Measurements from ENCODE around the gene TTF2.

Gene TTF2

DNA sequence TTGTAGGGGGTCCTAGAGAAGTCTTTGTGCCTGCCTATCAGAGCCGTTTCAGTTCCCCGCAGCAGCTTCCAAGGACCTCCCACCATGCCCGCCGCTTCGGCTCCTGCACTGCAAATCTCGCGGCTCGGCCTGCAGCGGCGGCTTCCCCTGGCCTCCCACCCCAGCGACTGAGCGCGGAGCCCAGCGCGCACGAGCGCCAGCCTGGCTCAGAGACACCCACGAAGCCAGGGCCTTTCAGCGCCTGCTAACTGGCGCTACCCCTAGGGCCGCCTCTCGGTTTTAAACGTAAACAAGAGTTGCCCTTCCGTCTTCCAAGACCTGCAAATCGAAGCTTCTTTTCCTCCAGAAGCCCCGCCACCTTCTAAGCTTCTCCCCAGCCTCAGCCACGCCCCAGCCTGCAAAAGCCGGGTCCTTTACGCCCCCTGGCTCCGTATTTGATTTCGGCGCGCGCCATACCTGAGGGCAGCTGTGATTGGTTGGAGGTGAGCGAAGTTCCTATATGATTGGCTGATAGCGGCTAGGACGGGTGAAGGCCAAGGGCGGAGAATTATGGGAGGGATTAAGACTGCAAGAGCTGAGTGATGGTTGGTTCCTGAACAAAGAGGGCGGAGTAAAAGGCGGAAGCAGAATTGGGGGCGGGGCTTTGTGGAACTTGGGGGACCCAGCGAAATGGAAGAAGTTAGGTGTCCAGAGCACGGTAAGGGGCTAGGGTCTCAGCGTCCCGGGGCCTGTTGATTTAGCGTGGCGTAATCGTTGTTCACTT, at the start of gene TTF2:
Gene TTF2 (plus strand): TSS at position 649 of the 763 bp plus-strand sequence. CDS start 21 bp downstream, at position 670.
- Mint-ChIP-seq H3K27ac (no peak within 1 kb of the TSS), H3K4me3 (no peak within 1 kb of the TSS), H3K9me3 (no peaks in the 10 kb centered on the region)

DNA sequence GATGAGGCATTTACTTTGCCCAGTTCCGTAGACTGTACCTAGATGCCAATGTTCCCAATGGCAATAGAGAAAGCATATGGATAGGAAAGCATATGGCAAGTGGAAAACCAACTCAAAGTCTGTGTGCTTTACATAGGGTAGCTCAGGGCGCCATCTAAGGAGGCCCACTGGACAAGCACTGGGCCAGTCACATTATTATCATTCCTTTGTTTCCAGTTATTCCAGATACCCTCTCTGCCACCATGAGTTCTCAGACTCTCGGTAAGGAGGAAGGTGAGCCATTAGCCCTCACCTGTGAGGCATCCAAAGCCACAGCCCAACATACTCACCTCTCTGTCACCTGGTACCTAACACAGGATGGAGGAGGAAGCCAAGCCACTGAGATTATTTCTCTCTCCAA, 48.8 kb upstream of the TTF2 start:
- H3K4me1 Mint-ChIP-seq, result no peaks in the 10 kb centered on the region
- no peaks in the 10 kb centered on the region for H3K36me3 Mint-ChIP-seq
- H3K9me3 Mint-ChIP-seq, result no peaks in the 10 kb centered on the region
- H3K27me3 Mint-ChIP-seq, result no peaks in the 10 kb centered on the region
- H3K27ac Mint-ChIP-seq, result no peak overlapping the region
- H3K4me3 Mint-ChIP-seq, result no peak overlapping the region
- no peak for ATAC-seq

More for the DNA sequence above, at the start of gene TTF2:
- H3K36me3 Mint-ChIP-seq, result peaks cover 11% of the 10 kb centered on the region
- peak; percentile 99 for ATAC-seq
- H3K4me1 Mint-ChIP-seq, result peaks cover 32% of the 10 kb centered on the region
- no peaks in the 10 kb centered on the region for H3K27me3 Mint-ChIP-seq

DNA sequence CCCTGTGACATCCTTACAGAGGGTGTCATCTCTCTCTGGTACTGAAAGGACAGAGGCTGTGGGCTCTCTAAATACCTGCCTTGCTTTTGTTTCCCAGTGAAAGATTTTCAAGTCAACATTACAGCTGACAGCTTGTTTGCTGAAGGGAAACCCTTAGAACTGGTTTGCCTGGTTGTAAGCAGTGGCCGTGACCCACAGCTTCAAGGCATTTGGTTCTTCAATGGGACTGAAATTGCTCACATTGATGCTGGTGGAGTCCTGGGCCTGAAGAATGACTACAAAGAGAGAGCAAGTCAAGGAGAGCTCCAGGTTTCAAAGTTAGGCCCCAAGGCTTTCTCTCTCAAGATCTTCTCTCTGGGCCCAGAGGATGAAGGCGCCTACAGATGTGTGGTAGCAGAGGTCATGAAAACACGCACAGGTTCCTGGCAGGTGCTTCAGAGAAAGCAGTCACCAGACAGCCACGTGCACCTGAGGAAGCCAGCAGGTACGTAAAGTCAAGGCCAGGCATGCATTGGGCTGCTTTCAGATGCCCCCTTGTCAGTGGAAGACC, 46.7 kb upstream of the TTF2 start:
- Mint-ChIP-seq H3K4me1 (no peaks in the 10 kb centered on the region), H3K36me3 (no peaks in the 10 kb centered on the region), H3K27me3 (no peaks in the 10 kb centered on the region), H3K9me3 (no peaks in the 10 kb centered on the region), H3K27ac (no peak overlapping the region), H3K4me3 (no peak overlapping the region)
- no peak for ATAC-seq

DNA sequence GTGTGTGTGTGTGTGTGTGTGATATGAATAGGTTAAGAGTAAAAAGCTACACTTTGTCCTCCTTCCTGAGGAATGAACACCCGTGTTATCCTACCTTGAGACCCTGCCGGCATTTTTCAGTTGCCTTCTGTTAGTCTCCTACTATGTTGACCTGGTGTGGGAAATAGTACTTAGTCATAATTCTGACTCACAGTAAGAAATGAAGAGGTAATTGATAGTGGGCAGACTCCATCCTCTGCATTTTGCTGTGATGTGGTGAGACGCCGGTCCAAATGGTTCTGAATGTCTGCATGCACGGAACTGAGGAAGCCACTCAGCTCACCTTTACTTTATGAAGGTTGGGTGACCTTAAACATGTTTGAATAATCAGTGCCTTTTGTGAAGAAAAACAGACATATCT, 45.9 kb upstream of the TTF2 start:
- Mint-ChIP-seq H3K4me1 (no peaks in the 10 kb centered on the region), H3K27ac (no peak overlapping the region), H3K27me3 (no peaks in the 10 kb centered on the region), H3K4me3 (no peak overlapping the region), H3K36me3 (no peaks in the 10 kb centered on the region), H3K9me3 (no peaks in the 10 kb centered on the region)
- no peak for ATAC-seq

DNA sequence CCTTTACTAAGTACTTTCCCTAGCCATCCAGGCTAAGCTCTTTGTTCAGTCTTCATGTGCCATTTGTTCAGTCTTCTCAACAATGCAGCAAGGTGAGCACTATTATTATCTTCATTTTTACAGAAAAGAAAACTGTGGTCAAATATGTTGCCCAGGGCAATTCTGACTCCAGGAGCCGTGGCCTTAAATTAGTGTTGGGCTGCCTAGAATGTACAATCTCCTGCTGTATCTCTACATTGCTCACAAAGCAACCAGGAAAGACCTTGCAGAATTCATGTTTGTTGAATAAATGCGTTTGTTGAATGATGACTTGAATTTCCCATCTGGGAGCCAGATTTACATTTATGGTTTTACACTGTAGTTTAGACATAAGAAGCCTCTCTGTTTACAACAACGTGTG, 44.4 kb upstream of the TTF2 start:
- Mint-ChIP-seq H3K4me1 (no peaks in the 10 kb centered on the region), H3K27ac (no peak overlapping the region), H3K4me3 (no peak overlapping the region)

DNA sequence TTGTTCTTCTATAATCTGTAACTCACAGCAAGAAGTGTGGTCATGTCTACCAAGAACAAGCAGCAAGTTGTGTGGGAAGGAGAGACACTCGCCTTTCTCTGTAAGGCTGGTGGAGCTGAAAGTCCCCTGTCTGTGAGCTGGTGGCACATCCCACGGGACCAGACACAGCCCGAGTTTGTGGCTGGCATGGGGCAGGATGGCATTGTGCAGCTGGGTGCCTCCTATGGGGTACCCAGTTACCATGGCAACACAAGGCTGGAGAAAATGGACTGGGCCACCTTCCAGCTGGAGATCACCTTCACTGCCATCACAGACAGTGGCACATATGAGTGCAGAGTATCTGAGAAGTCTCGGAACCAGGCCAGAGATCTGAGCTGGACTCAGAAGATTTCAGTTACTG, 43.1 kb upstream of the TTF2 start:
- Mint-ChIP-seq H3K4me1 (no peaks in the 10 kb centered on the region), H3K36me3 (no peaks in the 10 kb centered on the region), H3K9me3 (no peaks in the 10 kb centered on the region), H3K27ac (no peak overlapping the region), H3K4me3 (no peak overlapping the region), H3K27me3 (no peaks in the 10 kb centered on the region)
- peak; percentile 58 for ATAC-seq

More for the DNA sequence above, 44.4 kb upstream of the TTF2 start:
- H3K9me3 Mint-ChIP-seq, result no peaks in the 10 kb centered on the region
- no peak for ATAC-seq
- H3K27me3 Mint-ChIP-seq, result no peaks in the 10 kb centered on the region
- H3K36me3 Mint-ChIP-seq, result no peaks in the 10 kb centered on the region

DNA sequence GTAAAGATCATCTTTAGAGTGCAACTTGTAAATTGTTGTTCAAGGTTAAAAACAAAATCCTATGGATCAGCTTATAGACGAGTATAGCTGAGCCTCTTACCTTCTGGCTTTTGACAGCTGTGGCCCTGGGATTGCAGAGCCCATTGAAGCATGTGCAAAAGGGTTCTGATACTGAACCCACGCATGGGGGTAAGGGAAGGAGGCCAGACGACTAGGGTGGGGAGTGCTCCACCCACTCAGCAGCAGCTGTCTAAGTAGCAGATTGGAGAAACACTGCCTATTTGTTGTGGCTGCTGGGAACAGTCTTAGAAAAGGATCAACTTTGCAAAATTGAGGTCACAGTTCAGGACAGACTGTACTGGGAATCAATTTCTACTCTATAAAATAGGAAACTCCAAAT, 42.5 kb upstream of the TTF2 start:
- Mint-ChIP-seq H3K4me3 (no peak overlapping the region), H3K9me3 (no peaks in the 10 kb centered on the region), H3K4me1 (no peaks in the 10 kb centered on the region), H3K27ac (no peak overlapping the region), H3K27me3 (no peaks in the 10 kb centered on the region), H3K36me3 (no peaks in the 10 kb centered on the region)
- ATAC-seq, result peak; percentile 74

DNA sequence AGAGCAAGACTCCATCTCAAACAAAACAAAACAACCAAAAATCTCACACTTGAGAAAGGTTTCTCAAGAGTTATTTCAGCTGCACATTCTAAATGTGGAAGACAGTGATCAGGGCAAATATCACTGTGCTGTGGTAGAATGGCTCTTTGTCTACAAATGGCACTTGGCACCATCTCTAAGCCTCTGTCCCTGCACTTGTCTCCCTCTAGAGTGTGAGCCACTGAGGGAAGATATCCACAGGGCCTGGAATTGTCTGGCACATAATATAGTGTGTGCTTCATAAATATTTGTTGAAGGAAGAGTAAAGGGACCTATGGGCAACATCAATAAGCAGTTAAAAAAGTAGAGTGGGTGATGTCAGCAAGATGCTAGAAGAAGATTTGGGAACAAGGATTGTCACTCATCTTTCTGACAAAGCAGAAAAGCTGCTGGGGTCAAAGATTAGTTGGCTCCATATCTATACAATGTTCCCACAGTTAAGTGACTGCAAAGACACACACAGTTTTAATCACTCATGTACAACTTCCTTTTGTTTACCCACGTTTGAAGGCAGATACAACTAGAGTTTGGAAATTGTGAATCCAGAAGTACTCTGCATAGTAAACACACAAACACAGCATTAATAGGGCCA, 39.5 kb upstream of the TTF2 start:
- Mint-ChIP-seq H3K27ac (no peak overlapping the region), H3K9me3 (no peaks in the 10 kb centered on the region), H3K27me3 (no peaks in the 10 kb centered on the region), H3K36me3 (no peaks in the 10 kb centered on the region), H3K4me3 (no peak overlapping the region), H3K4me1 (peaks cover 9% of the 10 kb centered on the region)
- no peak for ATAC-seq

DNA sequence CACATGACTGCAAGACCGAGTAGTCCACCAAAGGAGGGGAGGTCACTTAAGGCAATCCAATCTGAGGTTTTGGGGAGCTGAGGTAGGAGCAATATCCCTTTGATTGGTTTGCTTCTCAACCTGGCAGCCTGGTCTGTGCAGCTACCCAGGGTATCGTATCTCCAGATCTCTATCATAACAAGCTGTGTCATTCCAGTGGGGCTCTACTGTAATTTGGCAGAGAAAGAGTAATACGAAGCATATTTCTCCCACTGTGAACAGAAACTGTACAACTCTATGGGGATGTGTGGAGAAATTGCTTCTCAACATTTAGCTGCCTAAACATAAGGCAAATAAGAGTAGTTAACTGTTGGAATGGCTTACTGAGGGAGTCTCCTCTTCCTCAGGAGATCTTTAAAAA, 38.0 kb upstream of the TTF2 start:
- Mint-ChIP-seq H3K27me3 (no peaks in the 10 kb centered on the region), H3K9me3 (no peaks in the 10 kb centered on the region), H3K4me1 (peaks cover 9% of the 10 kb centered on the region), H3K36me3 (no peaks in the 10 kb centered on the region), H3K4me3 (no peak overlapping the region), H3K27ac (no peak overlapping the region)
- no peak for ATAC-seq

DNA sequence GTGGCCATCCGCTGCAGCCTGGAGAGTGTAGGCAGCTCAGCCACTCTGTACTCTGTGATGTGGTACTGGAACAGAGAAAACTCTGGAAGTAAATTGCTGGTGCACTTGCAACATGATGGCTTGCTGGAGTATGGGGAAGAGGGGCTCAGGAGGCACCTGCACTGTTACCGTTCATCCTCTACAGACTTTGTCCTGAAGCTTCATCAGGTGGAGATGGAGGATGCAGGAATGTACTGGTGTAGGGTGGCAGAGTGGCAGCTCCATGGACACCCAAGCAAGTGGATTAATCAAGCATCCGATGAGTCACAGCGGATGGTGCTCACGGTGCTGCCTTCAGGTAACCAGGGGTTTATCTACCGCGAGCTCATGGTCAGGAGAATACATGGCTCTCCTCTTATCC, 34.6 kb upstream of the TTF2 start:
- ATAC-seq, result no peak
- peaks cover 9% of the 10 kb centered on the region for H3K4me1 Mint-ChIP-seq
- H3K27me3 Mint-ChIP-seq, result no peaks in the 10 kb centered on the region
- no peak overlapping the region for H3K27ac Mint-ChIP-seq
- no peaks in the 10 kb centered on the region for H3K9me3 Mint-ChIP-seq
- H3K36me3 Mint-ChIP-seq, result no peaks in the 10 kb centered on the region
- H3K4me3 Mint-ChIP-seq, result no peak overlapping the region

DNA sequence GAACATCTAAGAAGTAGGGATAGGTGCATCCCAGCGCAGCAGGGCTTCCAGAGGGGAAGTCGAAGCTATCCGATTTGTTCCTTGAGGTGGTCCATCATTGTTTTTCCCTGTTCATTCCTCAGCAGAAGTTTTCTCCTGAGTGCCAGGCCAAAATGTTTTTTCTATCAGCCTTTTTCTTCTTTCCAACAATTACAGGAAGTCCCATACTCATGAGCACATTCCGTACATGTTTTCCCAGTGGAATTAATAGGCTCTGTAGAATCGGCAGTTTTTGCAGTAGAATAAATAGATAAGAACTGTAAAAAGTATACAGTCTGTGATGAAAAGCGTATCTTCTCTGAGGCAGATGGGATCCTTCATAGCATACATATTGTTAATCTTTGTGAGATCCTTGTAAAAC, 33.8 kb upstream of the TTF2 start:
- Mint-ChIP-seq H3K36me3 (no peaks in the 10 kb centered on the region), H3K4me1 (peaks cover 9% of the 10 kb centered on the region), H3K9me3 (no peaks in the 10 kb centered on the region), H3K27me3 (no peaks in the 10 kb centered on the region), H3K4me3 (no peak overlapping the region), H3K27ac (no peak overlapping the region)
- ATAC-seq, result no peak

DNA sequence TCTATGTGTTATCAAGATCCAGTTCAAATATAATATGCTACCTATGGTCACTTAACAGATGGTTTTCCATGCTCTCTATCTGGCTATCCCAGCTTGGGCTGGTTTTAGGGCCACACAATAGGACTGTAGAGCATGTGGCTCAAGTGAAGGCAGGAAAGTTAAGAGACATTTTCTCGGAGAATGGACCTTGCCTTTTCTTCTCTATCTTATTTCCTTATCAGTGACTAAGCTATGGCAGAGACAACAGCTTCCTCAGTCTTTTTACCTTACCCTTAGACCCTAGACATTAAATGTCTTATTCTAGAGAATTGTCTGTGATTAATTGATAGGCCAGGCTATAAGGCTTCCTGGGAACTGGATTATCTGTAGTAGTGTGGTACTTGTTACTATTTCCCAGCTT, 30.4 kb upstream of the TTF2 start:
- Mint-ChIP-seq H3K27ac (no peak overlapping the region), H3K4me1 (no peaks in the 10 kb centered on the region), H3K4me3 (no peak overlapping the region), H3K9me3 (no peaks in the 10 kb centered on the region), H3K27me3 (no peaks in the 10 kb centered on the region), H3K36me3 (no peaks in the 10 kb centered on the region)
- ATAC-seq, result no peak

DNA sequence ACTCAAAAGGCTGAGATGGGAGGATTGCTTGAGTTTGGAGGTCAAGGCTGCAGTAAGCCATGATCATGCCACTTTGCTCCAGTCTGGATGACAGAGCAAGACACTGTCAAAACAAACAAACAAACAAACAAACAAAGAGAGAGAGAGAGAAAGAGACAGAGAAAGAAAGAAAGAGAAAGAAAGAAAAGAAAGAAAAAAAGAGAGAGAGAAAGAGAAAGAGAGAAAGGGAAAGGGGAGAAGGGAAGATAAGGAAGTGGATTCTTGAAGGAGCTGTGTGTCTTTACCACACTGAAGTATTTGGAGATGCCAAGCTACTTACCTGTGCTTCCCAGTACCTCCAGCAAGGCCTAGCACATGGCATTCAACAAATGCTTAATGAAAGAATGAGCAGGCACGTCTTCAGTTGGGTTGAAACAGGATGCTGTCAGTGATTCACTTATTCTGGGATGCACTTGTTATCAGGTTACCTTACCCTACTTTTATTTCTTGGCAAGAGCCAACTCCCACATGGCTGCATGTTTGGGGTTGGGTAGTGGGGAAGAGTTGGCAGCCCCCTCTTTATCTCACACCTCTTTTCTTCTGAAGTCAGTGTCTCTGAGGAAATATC, 29.8 kb upstream of the TTF2 start:
- H3K36me3 Mint-ChIP-seq, result no peaks in the 10 kb centered on the region
- H3K9me3 Mint-ChIP-seq, result no peaks in the 10 kb centered on the region
- H3K4me1 Mint-ChIP-seq, result no peaks in the 10 kb centered on the region
- H3K27ac Mint-ChIP-seq, result no peak overlapping the region
- no peaks in the 10 kb centered on the region for H3K27me3 Mint-ChIP-seq
- ATAC-seq, result no peak
- no peak overlapping the region for H3K4me3 Mint-ChIP-seq

DNA sequence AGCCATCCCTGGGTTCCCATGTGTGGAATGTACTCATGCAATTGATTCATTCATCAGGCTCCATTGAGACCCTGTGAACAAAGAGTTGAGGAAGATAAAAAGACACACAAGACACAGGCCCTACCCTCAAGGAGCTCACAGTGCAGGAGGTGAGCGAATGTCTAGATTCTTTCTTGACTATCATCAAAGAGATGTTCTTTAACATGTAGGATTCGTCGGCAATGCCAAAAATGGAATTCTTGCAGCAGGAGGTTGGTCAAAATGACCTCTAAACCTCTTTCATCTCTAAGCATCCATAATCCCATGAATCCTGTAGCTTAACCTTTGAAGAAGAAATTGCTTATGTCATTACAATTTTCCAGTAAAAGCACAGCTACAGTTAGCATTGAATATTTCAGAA, 27.9 kb upstream of the TTF2 start:
- ATAC-seq, result no peak
- no peak overlapping the region for H3K4me3 Mint-ChIP-seq
- no peak overlapping the region for H3K27ac Mint-ChIP-seq
- H3K27me3 Mint-ChIP-seq, result no peaks in the 10 kb centered on the region
- no peaks in the 10 kb centered on the region for H3K9me3 Mint-ChIP-seq
- no peaks in the 10 kb centered on the region for H3K4me1 Mint-ChIP-seq
- no peaks in the 10 kb centered on the region for H3K36me3 Mint-ChIP-seq

DNA sequence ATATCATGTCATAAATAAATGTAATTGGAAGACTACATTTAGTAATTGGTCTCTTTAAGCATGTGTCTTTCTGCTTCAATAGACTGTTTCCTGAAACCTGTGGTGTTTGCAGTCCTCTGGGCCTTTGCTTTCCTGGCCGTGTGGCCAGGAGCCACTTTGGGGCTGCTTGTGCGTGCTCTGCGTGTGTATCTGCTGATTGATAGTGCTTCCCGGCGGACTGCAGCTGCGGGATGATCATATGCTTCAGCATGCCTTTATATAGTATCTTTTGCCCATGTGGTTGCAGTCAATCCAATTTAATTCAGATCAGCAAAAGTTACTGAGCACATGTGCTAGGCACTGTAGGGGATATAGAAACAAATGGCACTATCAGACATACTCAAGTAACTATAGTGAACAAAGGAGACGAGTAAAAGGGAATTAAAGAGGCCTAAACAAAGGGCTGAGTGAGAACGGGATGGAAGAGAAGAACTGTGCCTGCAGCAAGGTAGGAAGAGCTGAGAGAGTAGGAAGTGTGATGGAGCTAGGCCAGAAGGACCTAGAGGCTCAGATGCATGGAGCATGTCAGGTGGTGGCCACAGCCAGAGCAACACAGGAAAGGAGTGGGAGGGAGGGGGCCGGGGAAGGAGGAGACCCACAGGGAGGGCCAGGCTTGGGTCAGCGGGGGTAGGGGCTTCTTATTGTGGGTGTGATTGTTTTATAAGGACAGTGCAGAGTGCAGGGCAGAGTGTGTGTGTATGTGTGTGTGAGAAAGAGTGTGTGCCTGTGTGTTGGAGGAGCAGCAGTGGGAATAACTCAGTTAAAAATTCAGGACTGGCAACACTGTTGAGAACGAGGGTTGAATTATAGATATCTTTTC, 27.2 kb upstream of the TTF2 start:
- H3K9me3 Mint-ChIP-seq, result no peaks in the 10 kb centered on the region
- no peaks in the 10 kb centered on the region for H3K4me1 Mint-ChIP-seq
- H3K27ac Mint-ChIP-seq, result no peak overlapping the region
- ATAC-seq, result no peak
- no peak overlapping the region for H3K4me3 Mint-ChIP-seq
- no peaks in the 10 kb centered on the region for H3K27me3 Mint-ChIP-seq
- no peaks in the 10 kb centered on the region for H3K36me3 Mint-ChIP-seq
